ENCODE measurements around the gene CPEB3. TPM values are rescaled to one million over a fixed set of nuclear protein-coding genes. Genes with fewer than 3 reads are reported as not detected.

CPEB3 gene

DNA sequence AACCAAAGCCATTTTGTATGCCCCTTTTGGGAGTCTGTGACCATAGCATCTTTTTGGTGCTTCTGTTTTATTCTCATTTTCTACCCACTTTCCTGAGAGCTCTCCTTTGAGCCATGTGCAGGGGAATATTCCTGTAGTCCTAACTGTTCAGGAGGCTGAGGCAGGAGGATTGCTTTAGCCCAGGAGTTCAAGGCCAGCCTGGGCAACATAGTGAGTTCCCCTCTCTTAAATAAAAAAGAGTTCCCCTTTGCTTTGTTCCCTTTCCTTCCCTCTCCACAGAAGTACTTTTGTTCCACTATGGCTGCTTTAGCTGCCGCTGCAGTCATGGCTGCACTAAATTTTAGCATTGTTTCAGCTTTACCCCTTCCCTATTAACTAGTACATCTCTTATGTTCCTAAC, 281.4 kb downstream of the CPEB3 start:
- Histone ChIP-seq H3K9ac (ENCODE audit: low read depth, low read length) (no peak overlapping the region), H3K4me2 (ENCODE audit: low read length) (no peak overlapping the region), H3K4me3 (ENCODE audit: low read length) (no peak overlapping the region), H3K27me3 (ENCODE audit: control insufficient read depth, insufficient read depth, low read length) (no peaks in the 10 kb centered on the region), H3K36me3 (ENCODE audit: insufficient read depth, low read length) (peaks cover 28% of the 10 kb centered on the region), H3K9me3 (replicated peaks; ENCODE audit: low read length) (no peaks in the 10 kb centered on the region), H3K4me1 (ENCODE audit: control insufficient read depth, insufficient read depth, low read length) (no peaks in the 10 kb centered on the region)

DNA sequence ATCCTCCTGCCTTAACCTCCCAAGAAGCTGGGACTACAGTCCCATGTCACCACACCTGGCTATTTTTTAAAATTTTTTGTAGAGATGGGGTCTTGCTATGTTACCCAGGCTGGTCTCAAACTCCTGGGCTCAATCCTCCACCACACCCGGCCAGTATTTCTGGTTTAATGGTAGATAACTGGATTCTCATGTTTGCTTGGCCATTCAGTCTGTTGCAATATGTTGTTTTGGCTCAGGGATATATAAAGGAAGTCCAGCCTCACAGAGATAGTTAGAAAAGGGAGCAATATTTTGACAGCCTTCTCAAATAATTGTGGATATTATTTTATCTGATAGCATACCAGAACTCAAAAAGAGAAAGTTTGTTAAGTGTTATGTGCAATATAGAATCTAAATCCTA, 284.9 kb downstream of the CPEB3 start:
- Histone ChIP-seq H3K27me3 (ENCODE audit: control insufficient read depth, insufficient read depth, low read length) (no peaks in the 10 kb centered on the region), H3K4me2 (ENCODE audit: low read length) (no peak overlapping the region), H3K4me3 (ENCODE audit: low read length) (no peak overlapping the region), H3K9me3 (replicated peaks; ENCODE audit: low read length) (peaks cover 3% of the 10 kb centered on the region), H3K36me3 (ENCODE audit: insufficient read depth, low read length) (peaks cover 21% of the 10 kb centered on the region), H3K4me1 (ENCODE audit: control insufficient read depth, insufficient read depth, low read length) (no peaks in the 10 kb centered on the region), H3K9ac (ENCODE audit: low read depth, low read length) (no peak overlapping the region)

DNA sequence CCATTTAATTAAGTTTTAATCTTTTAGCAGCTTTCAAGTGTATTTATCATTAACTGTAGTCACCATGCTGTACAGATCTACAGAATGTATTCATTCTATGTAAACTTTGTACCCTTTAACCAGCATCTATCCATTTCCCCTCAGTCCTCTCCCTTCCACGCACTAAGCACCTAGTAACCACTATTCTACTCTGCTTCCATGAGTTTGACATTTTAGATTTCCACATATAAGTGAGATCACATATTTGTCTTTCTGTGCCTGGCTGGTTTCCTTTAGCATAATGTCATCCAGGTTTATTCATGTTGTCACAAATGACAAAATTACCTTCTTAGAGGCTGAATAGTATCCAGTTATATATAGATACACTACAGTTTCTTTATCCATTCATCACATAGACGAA, 287.6 kb downstream of the CPEB3 start:
- H3K4me1 ChIP-seq (ENCODE audit: control insufficient read depth, insufficient read depth, low read length) = no peaks in the 10 kb centered on the region
- no peak overlapping the region for H3K9ac ChIP-seq (ENCODE audit: low read depth, low read length)
- no peak overlapping the region for H3K4me2 ChIP-seq (ENCODE audit: low read length)
- H3K36me3 ChIP-seq (ENCODE audit: insufficient read depth, low read length) = peaks cover 28% of the 10 kb centered on the region
- peaks cover 3% of the 10 kb centered on the region for H3K9me3 ChIP-seq (replicated peaks; ENCODE audit: low read length)
- no peak overlapping the region for H3K4me3 ChIP-seq (ENCODE audit: low read length)
- no peaks in the 10 kb centered on the region for H3K27me3 ChIP-seq (ENCODE audit: control insufficient read depth, insufficient read depth, low read length)

DNA sequence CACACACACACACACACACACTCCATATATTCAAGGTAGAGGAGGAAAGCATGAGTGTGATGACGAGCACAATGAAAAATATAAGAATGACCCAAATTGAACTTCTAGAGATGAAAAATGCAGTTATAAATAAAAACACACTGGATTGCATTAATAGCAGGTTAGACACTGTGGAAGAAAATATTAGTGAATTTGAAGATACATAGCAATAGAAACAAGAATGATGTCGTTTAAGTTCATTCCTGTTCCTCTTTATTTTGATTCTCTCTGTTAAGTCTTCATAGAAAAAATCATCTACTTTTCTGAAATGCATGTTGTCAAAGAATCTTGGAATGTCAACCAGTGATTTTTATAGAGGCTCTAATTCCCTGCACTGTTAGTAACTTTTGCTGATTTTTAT, 288.9 kb downstream of the CPEB3 start:
- Histone ChIP-seq H3K9ac (ENCODE audit: low read depth, low read length) (no peak overlapping the region), H3K27me3 (ENCODE audit: control insufficient read depth, insufficient read depth, low read length) (no peaks in the 10 kb centered on the region), H3K4me1 (ENCODE audit: control insufficient read depth, insufficient read depth, low read length) (no peaks in the 10 kb centered on the region), H3K9me3 (replicated peaks; ENCODE audit: low read length) (peaks cover 3% of the 10 kb centered on the region), H3K36me3 (ENCODE audit: insufficient read depth, low read length) (peaks cover 39% of the 10 kb centered on the region), H3K4me3 (ENCODE audit: low read length) (no peak overlapping the region), H3K4me2 (ENCODE audit: low read length) (no peak overlapping the region)

DNA sequence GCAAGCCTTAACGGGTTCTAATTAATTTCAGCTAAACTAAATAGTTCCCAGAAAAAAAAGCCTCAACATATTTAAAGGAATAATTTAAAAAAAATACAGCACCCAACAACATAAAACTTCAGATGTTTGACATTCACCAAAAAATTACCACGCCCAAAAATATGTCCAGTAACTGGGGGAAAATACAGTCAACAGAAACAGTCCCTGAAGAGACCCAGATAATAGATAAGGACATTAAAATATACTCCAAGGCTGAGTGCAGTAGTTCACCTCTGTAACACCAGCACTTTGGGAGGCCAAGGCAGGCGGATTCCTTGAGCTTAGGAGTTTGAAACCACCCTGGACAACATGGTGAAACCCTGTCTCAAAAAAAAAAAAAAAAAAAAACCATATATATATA, 289.3 kb downstream of the CPEB3 start:
- peaks cover 3% of the 10 kb centered on the region for H3K9me3 ChIP-seq (replicated peaks; ENCODE audit: low read length)
- H3K4me3 ChIP-seq (ENCODE audit: low read length) = no peak overlapping the region
- H3K27me3 ChIP-seq (ENCODE audit: control insufficient read depth, insufficient read depth, low read length) = no peaks in the 10 kb centered on the region
- H3K4me1 ChIP-seq (ENCODE audit: control insufficient read depth, insufficient read depth, low read length) = no peaks in the 10 kb centered on the region
- H3K36me3 ChIP-seq (ENCODE audit: insufficient read depth, low read length) = peaks cover 39% of the 10 kb centered on the region
- no peak overlapping the region for H3K4me2 ChIP-seq (ENCODE audit: low read length)
- no peak overlapping the region for H3K9ac ChIP-seq (ENCODE audit: low read depth, low read length)

Small RNAs within 50 kb of the gene (small RNA-seq; reads per million reads assigned to genes)
- gene RF00019 = not detected
- gene RF00402 = not detected
- not detected for gene RF00622
- gene RNY3P12 = not detected

Measured in skeletal muscle satellite cell (primary cell).